GM12892 (cell line): ENCODE measurements around the gene DBN1.

Source experiments
- DNase-seq: peaks from one replicate; pipeline ENCODE4 v3.0.0; 2011; ENCODE audit not compliant: insufficient read length
- FAIRE-seq: peaks from 2 replicates; lab custom pipeline; 2011; peaks lifted over from hg19 to GRCh38; lab: Jason Lieb, UNC
- POLR2A ChIP-seq: IDR thresholded peaks from 2 replicates; pipeline ENCODE4 v1.6.1; 2011; ENCODE audit warnings: low read depth, low read length, control low read depth
- POLR2AphosphoS5 ChIP-seq: IDR thresholded peaks from 2 replicates; pipeline ENCODE4 v1.6.1; 2011; ENCODE audit warnings: low read depth, low read length, control low read depth
- TAF1 ChIP-seq: IDR thresholded peaks from 2 replicates; pipeline ENCODE4 v1.6.1; 2011; ENCODE audit warnings: low read depth, mild to moderate bottlenecking, control low read depth, low read length, borderline replicate concordance

Gene DBN1

DNA sequence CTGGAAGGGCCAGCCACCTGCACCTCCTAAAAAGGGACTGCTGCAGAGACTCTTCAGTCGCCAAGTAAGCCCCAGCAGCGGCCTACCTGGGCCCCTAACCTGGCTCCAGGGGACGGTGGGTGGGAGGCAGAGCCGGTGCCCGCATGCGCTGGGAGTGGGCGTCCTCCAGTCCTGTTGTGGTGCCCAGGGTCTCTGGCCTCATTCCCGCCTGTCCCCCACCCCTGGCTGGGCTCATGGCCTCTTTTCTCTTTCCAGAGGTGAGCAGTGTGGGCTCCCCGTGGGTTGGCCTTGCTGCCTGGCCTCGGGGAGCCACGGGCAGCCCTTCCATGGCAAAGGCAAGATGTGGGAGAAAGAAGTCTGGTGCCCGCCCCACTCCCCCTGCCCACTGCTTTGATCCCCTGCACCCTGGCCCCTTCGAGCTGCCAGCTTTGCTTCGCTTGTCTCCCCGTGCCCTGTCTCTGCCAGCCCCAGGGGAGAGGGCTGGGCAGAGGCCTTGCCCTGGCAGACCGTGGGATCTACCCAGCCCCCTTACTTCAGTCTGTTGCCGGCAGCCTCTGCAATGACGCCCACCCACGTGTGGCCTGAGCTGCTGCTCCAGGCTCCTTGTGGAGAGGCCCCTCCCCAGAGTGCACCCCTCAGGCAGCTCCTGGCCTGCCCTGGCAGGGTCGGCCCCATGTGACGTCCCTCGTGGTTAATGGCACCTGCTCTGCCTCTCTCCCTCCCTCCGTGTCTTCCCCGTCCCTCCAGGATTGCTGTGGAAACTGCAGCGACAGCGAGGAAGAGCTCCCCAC is 32.2 kb downstream of the DBN1 start:
- FAIRE-seq (no peak), DNase-seq (no peak)
- TF ChIP-seq POLR2A (no peak), TAF1 (no peak), POLR2AphosphoS5 (no peak; the same call in 1 of the 2 replicates)

GRCh38 chr5:177440211-177440989 is 33.0 kb downstream of the DBN1 start:
- DNase-seq (no peak), FAIRE-seq (no peak)
- peak; percentile 42; the same call in 1 of the 2 replicates for TF ChIP-seq POLR2AphosphoS5
- TF ChIP-seq TAF1 = no peak
- TF ChIP-seq POLR2A = peak; percentile 52; the same call in 1 of the 2 replicates

DNA sequence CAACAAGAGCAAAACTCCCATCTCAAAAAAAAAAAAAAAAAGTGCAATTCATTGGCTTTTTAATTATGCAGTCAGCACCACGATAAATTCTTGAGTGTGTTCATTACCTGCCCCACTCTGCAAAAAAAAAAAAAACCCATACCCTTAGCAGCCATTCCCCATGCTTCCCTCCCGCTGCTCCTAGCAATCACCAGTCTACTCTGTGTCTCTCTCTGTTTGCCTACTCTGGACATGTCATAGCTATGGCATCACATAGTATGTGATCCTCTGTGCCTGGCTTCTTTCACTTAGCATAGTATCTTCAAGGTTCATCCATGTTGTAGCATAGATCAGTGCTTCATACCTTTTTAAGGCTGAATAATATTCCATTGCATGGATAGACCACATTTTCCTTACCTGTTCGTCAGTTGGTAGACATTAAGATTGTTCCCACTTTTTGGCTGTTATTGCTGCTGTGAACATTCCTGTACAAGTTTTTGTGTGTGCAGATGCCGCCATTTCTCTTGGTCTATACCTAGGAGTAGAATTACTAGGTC is 33.8 kb downstream of the DBN1 start:
- DNase-seq (no peak), FAIRE-seq (no peak)
- no peak for TF ChIP-seq POLR2A
- peak; percentile 45; the same call in 1 of the 2 replicates for TF ChIP-seq POLR2AphosphoS5
- TF ChIP-seq TAF1 = no peak

GRCh38 chr5:177438468-177438867 is 35.0 kb downstream of the DBN1 start:
- no peak for FAIRE-seq
- DNase-seq = no peak
- TF ChIP-seq TAF1 = no peak
- peak; percentile 40; the same call in 1 of the 2 replicates for TF ChIP-seq POLR2A
- peak; percentile 73 for TF ChIP-seq POLR2AphosphoS5

DNA sequence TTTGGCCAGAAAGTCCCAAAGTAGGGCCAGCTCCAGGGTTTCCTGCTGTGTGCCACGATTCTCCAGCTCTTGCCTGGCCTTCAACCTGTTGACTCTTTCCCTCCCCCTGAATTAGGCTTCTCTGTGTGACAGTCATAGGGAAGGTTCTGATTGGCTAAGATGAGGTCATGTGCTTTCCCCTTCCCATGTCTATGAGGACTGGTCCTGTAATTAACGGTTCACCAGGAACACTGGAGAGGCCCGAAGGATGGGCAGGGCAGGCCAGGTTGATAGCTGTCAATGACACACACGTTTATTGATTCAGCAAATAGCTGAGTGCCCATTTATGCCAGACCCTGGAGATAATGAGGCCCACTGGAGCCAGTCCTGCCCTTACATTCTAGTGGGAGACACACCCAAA is 35.8 kb downstream of the DBN1 start:
- no peak for TF ChIP-seq TAF1

DNA sequence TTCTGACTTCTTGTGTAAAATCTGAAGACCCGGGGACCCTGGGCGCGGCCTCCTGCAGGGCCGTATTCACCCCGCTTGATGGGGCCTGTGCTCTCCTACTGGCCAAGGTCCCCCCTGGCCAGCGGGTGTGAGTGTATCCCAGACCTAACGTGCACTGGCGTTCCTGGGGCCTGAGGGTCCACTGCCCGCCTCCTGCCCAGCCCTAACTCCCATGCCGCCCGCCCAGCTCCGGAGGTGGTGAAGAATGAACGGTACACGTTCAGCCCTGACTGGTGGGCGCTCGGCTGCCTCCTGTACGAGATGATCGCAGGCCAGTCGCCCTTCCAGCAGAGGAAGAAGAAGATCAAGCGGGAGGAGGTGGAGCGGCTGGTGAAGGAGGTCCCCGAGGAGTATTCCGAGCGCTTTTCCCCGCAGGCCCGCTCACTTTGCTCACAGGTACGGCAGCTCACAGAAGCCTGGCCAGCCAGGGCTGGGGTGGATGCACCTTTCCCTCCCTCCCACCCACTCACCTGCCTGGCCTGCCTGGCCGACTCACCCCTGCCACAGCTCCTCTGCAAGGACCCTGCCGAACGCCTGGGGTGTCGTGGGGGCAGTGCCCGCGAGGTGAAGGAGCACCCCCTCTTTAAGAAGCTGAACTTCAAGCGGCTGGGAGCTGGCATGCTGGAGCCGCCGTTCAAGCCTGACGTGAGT is 37.4 kb downstream of the DBN1 start:
- TF ChIP-seq POLR2A (no peak), TAF1 (no peak), POLR2AphosphoS5 (no peak)
- FAIRE-seq (no peak), DNase-seq (no peak)

More for the DNA sequence above, 35.8 kb downstream of the DBN1 start:
- FAIRE-seq (no peak), DNase-seq (no peak)

DNA sequence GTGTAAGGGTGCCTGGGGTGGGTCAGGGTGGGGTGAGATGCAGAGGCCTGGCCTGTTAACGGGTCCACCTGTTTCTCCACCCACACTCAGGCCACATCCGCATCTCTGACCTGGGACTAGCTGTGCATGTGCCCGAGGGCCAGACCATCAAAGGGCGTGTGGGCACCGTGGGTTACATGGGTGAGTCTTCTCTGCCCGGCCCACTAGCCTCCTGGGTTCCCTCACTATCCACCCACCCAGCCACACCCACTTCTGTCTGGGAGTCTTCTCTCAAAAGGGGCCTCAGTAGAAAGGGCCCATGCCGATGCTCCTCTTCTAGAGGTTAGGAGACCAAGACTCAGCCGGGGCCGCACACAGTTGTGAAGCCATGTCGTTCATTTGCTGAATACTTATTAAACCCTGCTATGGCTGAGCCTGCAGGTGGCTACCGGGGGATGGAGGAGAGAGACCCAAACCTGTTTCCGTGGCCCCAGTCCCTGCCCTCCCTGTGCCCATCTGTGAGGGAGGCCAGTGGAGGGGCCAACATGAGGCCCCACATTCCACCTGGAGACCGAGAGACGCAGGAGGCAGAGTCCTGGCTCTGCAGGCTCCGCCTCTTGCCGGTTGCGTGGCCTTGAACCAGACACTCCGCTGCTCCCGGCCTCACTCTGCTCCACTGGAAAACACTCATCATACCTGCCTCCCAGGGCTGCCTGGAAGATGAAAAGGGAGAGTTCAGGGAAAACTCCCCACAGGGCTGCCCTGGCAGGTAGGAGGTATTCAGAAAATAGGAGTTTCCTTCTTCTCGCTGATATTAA is 38.3 kb downstream of the DBN1 start:
- no peak for FAIRE-seq
- DNase-seq = no peak
- TF ChIP-seq TAF1 = no peak
- TF ChIP-seq POLR2A = no peak
- no peak for TF ChIP-seq POLR2AphosphoS5

- TF ChIP-seq TAF1 (no peak), POLR2AphosphoS5 (no peak), POLR2A (no peak)
- DNase-seq = no peak
- FAIRE-seq = no peak
Measured at GRCh38 chr5:177434437-177434836, 39.0 kb downstream of the DBN1 start.

GRCh38 chr5:177433658-177434217 is 39.7 kb downstream of the DBN1 start:
- FAIRE-seq = no peak
- TF ChIP-seq POLR2A (no peak), POLR2AphosphoS5 (no peak), TAF1 (no peak)
- DNase-seq = no peak

GRCh38 chr5:177432839-177433657 is 40.4 kb downstream of the DBN1 start:
- peak; percentile 33; the same call in 1 of the 2 replicates for TF ChIP-seq POLR2A
- no peak for TF ChIP-seq TAF1
- DNase-seq (no peak), FAIRE-seq (no peak)
